Gastrocnemius medialis (tissue), 4 donors: ENCODE measurements around the gene TENT5A. TPM values are rescaled to one million over a fixed set of nuclear protein-coding genes. Genes with fewer than 3 reads are reported as not detected.

ENCODE experiments used
- ATAC-seq, 2 donors: fragments of 150-250 bp; one replicate each; pipeline ENCODE4 v1.9.1; 2016
- DNase-seq, 2 donors: peaks; one replicate each; pipeline ENCODE4 v3.0.0-alpha.2; 2019
- H3K27ac ChIP-seq, 4 donors: fragments of 200-600 bp; sonication (generic); 1 replicate in 1 of 4; 2 replicates in 3 of 4; pipeline ENCODE4 v1.5.1; 2016 to 2018; ENCODE audit warnings: mild to moderate bottlenecking in 2 of 4, moderate library complexity in 1 of 4
- H3K27me3 ChIP-seq, 3 donors: fragments of 200-600 bp; sonication (generic) in 2 of 3; 1 replicate in 1 of 3; 2 replicates in 2 of 3; pipeline versions ENCODE4 v1.5.1 to v1.6.0; 2016 to 2019; ENCODE audit warnings: mild to moderate bottlenecking in 1 of 3, moderate library complexity in 1 of 3
- H3K36me3 ChIP-seq, 2 donors: fragments of 200-600 bp; sonication (generic) in 1 of 2; one replicate each; pipeline ENCODE4 v1.5.1; 2017 to 2018
- H3K4me1 ChIP-seq, 2 donors: fragments of 200-600 bp; sonication (generic) in 1 of 2; one replicate each; pipeline ENCODE4 v1.5.1; 2016 to 2017; ENCODE audit warnings: mild to moderate bottlenecking in 2 of 2
- H3K4me3 ChIP-seq, 4 donors: fragments of 200-600 bp; sonication (generic) in 3 of 4; 1 replicate in 1 of 4; 2 replicates in 3 of 4; pipeline ENCODE4 v1.5.1; 2016 to 2019; ENCODE audit warnings: mild to moderate bottlenecking in 2 of 4
- H3K9me3 ChIP-seq, 3 donors: fragments of 200-600 bp; sonication (generic) in 2 of 3; 1 replicate in 1 of 3; 2 replicates in 2 of 3; pipeline ENCODE4 v1.5.1; 2016 to 2019
- POLR2A ChIP-seq, 2 donors: fragments of 450-650 bp; IDR thresholded peaks; one replicate each; pipeline ENCODE4 v1.6.1; 2017; ENCODE audit warnings: antibody characterized with exemption in 2 of 2, mild to moderate bottlenecking in 2 of 2, moderate library complexity in 2 of 2
- in situ Hi-C, 4 donors: fragments of 200-750 bp; cut with MboI; loops; one replicate each; pipeline versions ENCODE4 v1.15.0 to v1.8.0; 2017; ENCODE audit warnings: low sequenced_read_pairs in 4 of 4
- intact Hi-C: fragments of 100-400 bp; cut with DNase I; formaldehyde crosslinking; loops from one replicate; pipeline ENCODE4 v1.15.1; 2023; ENCODE audit warnings: low total_unique reads
- total RNA-seq, 4 donors: library from RNA; depleted of rRNA; stranded (reverse); fragments of >200 nt; gene quantifications; one replicate each; pipeline versions ENCODE4 v1.1.0 to v1.2.3, GENCODE V29; 2016
- TF ChIP-seq, protein P1 (sequence below), 5 experiments: fragments of 450-650 bp in 3 of 5; fragments of 200-600 bp in 2 of 5; sonication (generic) in 2 of 5; IDR thresholded peaks in 4 of 5; conservative IDR thresholded peaks in 1 of 5; 1 replicate in 4 of 5; 2 replicates in 1 of 5; pipeline ENCODE4 v1.5.1; 2016 to 2019; ENCODE audit warnings: antibody characterized with exemption in 5 of 5, mild to moderate bottlenecking in 3 of 5, moderate library complexity in 3 of 5

TENT5A gene
- total RNA-seq, 4 donors from 2014 or later: 2.4 to 3.1 (median 2.8) TPM

DNA sequence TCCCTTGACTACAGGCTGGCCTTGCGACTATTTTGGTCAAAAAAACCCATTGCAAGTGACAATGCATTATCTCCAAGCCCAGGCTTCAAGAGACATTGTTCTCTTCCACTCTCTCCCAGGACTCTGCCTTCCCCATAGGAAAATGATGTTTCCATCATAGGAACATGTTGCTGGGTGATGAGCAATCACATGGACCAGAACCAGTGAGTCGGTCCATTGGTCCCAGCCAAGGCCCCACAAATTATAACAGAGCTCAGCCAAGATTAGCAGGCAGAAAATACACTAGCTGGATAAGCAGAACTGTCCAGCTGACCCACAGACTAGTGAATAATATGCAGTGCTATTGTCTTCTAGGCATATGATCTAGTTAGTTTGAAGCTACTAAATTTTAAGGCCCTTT lies 27.4 kb downstream of the TENT5A start:
- DNase-seq (no peak), ATAC-seq (no peak)
- Histone ChIP-seq H3K4me1 (no peaks in the 10 kb centered on the region), H3K27me3 (no peaks in the 10 kb centered on the region), H3K4me3 (no peak overlapping the region), H3K9me3 (no peaks in the 10 kb centered on the region), H3K27ac (no peak overlapping the region), H3K36me3 (no peaks in the 10 kb centered on the region)
- intact Hi-C loops (no loop called here), in situ Hi-C loops (no loop called here)
- TF ChIP-seq, protein P1, sequence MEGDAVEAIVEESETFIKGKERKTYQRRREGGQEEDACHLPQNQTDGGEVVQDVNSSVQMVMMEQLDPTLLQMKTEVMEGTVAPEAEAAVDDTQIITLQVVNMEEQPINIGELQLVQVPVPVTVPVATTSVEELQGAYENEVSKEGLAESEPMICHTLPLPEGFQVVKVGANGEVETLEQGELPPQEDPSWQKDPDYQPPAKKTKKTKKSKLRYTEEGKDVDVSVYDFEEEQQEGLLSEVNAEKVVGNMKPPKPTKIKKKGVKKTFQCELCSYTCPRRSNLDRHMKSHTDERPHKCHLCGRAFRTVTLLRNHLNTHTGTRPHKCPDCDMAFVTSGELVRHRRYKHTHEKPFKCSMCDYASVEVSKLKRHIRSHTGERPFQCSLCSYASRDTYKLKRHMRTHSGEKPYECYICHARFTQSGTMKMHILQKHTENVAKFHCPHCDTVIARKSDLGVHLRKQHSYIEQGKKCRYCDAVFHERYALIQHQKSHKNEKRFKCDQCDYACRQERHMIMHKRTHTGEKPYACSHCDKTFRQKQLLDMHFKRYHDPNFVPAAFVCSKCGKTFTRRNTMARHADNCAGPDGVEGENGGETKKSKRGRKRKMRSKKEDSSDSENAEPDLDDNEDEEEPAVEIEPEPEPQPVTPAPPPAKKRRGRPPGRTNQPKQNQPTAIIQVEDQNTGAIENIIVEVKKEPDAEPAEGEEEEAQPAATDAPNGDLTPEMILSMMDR (IDR thresholded peaks at IDR 0.05 in 4 of 5, conservative IDR thresholded peaks at IDR 0.05 in 1 of 5): no peak
- no peak for TF ChIP-seq POLR2A (IDR thresholded peaks at IDR 0.05)

DNA sequence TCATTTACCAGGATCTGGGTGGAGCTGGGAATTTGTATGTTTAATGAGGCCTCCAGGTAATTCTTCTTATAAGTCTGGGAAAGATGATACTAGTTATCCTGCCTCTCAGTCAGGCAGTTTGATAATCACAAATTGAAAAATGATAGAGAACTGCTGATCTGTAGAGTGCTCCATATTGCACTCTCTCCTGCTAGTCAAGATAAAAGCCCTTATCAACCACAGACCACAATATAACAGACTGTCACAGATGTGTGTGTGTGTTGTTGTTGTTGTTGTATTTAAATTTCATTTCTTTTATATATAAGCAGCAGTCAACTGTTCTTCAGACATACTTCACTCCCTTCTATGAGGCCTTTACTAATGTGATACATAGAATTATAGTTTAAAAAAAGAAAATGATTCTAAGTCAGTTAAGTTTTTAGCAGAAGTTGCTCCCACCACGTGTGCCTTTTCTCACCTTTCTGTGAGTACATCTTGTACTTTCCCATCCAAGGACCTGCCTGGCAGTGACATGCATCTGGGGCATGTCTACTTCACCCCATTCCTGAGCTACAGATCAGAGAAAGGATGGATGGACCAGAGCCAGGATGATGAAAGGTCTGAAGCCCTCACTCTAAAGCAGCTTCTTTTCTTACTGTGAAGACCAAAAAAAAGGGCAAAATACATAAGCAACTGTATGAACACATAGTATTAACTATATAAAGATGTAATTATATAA lies 29.8 kb downstream of the TENT5A start:
- no peak for ATAC-seq
- in situ Hi-C loops (no loop called here), intact Hi-C loops (no loop called here)
- Histone ChIP-seq H3K9me3 (no peaks in the 10 kb centered on the region), H3K27ac (no peak overlapping the region), H3K27me3 (no peaks in the 10 kb centered on the region), H3K36me3 (no peaks in the 10 kb centered on the region), H3K4me1 (no peaks in the 10 kb centered on the region), H3K4me3 (no peak overlapping the region)
- TF ChIP-seq POLR2A (IDR thresholded peaks at IDR 0.05): no peak
- DNase-seq: no peak

DNA sequence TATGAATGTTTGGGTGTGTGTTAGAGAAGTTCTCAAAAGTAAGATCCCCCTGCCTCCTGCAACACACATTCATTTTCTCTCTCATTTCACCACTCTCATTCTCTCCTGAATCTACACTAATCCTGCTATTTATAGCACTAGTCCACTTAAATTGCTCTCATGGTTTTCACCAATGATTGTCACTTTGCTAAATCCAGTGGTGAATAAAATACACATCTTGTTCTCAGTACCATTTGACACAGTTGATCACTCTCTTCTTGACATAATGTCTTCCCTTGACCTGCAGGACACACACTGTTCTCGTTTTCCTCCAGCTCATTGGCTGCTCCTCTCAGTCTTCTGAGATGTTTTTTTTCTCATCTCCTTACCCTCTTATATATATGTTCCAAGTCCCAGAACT lies 32.1 kb downstream of the TENT5A start:
- TF ChIP-seq, protein P1 (IDR thresholded peaks at IDR 0.05 in 4 of 5, conservative IDR thresholded peaks at IDR 0.05 in 1 of 5): no peak
- no peak for TF ChIP-seq POLR2A (IDR thresholded peaks at IDR 0.05)
- H3K27me3 ChIP-seq: no peaks in the 10 kb centered on the region
- H3K4me3 ChIP-seq: no peak overlapping the region
- no peaks in the 10 kb centered on the region for H3K36me3 ChIP-seq
- H3K27ac ChIP-seq: no peak overlapping the region
- intact Hi-C loops: no loop called here
- H3K9me3 ChIP-seq: no peaks in the 10 kb centered on the region
- in situ Hi-C loops: no loop called here
- H3K4me1 ChIP-seq: no peaks in the 10 kb centered on the region
- ATAC-seq: no peak
- DNase-seq: no peak

DNA sequence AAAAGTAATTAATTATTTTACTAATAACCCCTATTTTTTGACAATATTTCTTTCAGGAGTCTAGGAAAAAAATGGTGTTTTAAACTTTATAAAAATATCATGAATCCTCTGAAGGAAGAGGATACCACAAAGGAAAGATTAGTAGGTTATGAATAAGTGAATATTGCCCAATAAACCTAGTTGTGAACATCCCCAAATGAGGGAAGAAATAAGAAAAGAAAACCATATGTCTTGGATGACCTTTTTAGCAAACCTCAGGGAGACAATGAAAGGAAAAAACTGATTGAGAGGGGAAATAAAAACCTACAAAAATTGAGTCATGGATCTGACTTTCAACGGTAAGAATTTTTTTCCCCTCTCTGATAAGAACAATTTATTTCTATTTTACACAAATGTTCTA lies 34.4 kb downstream of the TENT5A start:
- DNase-seq (no peak), ATAC-seq (no peak)
- no peaks in the 10 kb centered on the region for H3K4me1 ChIP-seq
- TF ChIP-seq, protein P1 (IDR thresholded peaks at IDR 0.05 in 4 of 5, conservative IDR thresholded peaks at IDR 0.05 in 1 of 5): no peak
- no peak for TF ChIP-seq POLR2A (IDR thresholded peaks at IDR 0.05)
- intact Hi-C loops: no loop called here
- H3K27ac ChIP-seq: no peak overlapping the region
- H3K27me3 ChIP-seq: no peaks in the 10 kb centered on the region
- H3K9me3 ChIP-seq: no peaks in the 10 kb centered on the region
- in situ Hi-C loops: no loop called here
- H3K4me3 ChIP-seq: no peak overlapping the region
- H3K36me3 ChIP-seq: no peaks in the 10 kb centered on the region

DNA sequence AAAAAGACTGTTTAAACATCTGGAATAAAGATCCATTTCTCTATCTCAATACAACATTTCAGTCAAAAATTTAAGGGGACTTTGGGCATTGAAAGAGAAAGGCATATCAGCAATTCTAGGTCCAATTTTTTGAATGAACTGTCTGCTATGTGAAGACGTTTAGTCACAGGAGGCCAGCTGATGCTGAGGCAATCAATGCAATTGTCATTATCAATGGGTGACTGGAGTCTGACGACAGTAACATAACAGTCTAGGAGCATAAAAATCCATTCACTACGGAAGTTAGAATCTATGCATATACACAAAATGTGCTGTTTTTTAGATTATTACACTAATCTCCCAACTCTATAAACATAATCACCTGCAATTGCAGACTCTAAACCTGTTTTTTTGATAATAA lies 37.8 kb downstream of the TENT5A start:
- Histone ChIP-seq H3K4me1 (no peaks in the 10 kb centered on the region), H3K27ac (no peak overlapping the region), H3K36me3 (no peaks in the 10 kb centered on the region), H3K9me3 (no peaks in the 10 kb centered on the region), H3K27me3 (no peaks in the 10 kb centered on the region), H3K4me3 (no peak overlapping the region)
- ATAC-seq: no peak
- DNase-seq: no peak
- TF ChIP-seq POLR2A (IDR thresholded peaks at IDR 0.05): no peak
- TF ChIP-seq, protein P1 (IDR thresholded peaks at IDR 0.05 in 4 of 5, conservative IDR thresholded peaks at IDR 0.05 in 1 of 5): no peak
- in situ Hi-C loops: no loop called here
- intact Hi-C loops: no loop called here
